NCI-H2171 (cell line): ENCODE results near the gene COL6A6.

Experiments
- DNase-seq: peaks from one replicate; lab custom pipeline; 2025; lab: John Stamatoyannopoulos, UW

The COL6A6 gene, protein sequence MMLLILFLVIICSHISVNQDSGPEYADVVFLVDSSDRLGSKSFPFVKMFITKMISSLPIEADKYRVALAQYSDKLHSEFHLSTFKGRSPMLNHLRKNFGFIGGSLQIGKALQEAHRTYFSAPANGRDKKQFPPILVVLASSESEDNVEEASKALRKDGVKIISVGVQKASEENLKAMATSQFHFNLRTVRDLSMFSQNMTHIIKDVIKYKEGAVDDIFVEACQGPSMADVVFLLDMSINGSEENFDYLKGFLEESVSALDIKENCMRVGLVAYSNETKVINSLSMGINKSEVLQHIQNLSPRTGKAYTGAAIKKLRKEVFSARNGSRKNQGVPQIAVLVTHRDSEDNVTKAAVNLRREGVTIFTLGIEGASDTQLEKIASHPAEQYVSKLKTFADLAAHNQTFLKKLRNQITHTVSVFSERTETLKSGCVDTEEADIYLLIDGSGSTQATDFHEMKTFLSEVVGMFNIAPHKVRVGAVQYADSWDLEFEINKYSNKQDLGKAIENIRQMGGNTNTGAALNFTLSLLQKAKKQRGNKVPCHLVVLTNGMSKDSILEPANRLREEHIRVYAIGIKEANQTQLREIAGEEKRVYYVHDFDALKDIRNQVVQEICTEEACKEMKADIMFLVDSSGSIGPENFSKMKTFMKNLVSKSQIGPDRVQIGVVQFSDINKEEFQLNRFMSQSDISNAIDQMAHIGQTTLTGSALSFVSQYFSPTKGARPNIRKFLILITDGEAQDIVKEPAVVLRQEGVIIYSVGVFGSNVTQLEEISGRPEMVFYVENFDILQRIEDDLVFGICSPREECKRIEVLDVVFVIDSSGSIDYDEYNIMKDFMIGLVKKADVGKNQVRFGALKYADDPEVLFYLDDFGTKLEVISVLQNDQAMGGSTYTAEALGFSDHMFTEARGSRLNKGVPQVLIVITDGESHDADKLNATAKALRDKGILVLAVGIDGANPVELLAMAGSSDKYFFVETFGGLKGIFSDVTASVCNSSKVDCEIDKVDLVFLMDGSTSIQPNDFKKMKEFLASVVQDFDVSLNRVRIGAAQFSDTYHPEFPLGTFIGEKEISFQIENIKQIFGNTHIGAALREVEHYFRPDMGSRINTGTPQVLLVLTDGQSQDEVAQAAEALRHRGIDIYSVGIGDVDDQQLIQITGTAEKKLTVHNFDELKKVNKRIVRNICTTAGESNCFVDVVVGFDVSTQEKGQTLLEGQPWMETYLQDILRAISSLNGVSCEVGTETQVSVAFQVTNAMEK (N-terminal part only)

GRCh38 chr3:130516645-130517512, at the start of gene COL6A6:
COL6A6 (plus strand) TSS chr3:130517177; CDS start chr3:130560365, 43,188 bp downstream.
- no peak for DNase-seq

GRCh38 chr3:130468311-130468710, 48.7 kb upstream of the COL6A6 start:
- no peak for DNase-seq

- no peak for DNase-seq
Observed at GRCh38 chr3:130470126-130470525, 46.9 kb upstream of the COL6A6 start.

- DNase-seq = no peak
Observed at GRCh38 chr3:130473416-130473815, 43.6 kb upstream of the COL6A6 start.

DNA sequence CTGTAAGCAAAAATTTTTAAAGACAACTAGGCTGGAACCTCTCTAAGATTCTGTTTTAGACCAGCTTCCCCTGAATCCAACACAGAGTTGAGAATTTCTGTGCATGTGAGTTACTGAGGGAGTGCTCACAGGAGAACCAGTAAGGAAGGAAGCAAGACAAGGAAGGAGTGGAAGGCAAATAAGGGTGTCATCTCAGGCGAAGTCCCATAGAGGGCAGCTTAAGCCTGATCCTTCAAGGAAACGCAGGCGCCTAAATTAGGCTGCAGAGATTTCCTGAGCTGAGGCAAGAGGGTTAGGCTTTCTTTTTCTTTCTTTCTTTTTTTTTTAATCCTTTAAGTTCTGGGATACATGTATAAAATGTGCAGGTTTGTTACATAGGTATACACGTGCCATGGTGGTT, 36.2 kb upstream of the COL6A6 start:
- DNase-seq = no peak

GRCh38 chr3:130488288-130488687, 28.7 kb upstream of the COL6A6 start:
- no peak for DNase-seq

GRCh38 chr3:130488769-130489450, 28.1 kb upstream of the COL6A6 start:
- DNase-seq = no peak

DNA sequence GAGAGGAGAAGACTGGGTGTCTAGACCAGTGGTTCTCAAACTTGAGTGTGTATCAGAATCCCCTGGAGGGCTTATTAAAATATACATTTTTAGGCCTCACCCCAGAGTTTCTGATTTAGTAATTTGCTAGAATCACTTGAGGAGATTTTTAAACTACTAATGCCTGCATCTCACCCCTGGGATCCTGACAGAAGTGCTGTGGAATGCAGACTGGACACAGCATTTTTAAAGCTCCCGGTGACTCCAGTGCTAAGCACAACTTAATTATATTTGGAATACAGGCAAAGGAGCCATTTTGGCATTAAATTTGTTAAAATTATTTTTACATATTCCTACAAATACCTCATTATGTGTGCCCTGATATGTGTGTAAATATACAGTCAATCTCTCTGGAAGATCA, 26.7 kb upstream of the COL6A6 start:
- DNase-seq = no peak

GRCh38 chr3:130491431-130491830, 25.5 kb upstream of the COL6A6 start:
- DNase-seq = no peak

GRCh38 chr3:130504701-130505100, 12.3 kb upstream of the COL6A6 start:
- DNase-seq = no peak

GRCh38 chr3:130506031-130506430, 10.9 kb upstream of the COL6A6 start:
- no peak for DNase-seq

- DNase-seq = no peak
Observed at GRCh38 chr3:130507746-130508145, 9.2 kb upstream of the COL6A6 start.

DNA sequence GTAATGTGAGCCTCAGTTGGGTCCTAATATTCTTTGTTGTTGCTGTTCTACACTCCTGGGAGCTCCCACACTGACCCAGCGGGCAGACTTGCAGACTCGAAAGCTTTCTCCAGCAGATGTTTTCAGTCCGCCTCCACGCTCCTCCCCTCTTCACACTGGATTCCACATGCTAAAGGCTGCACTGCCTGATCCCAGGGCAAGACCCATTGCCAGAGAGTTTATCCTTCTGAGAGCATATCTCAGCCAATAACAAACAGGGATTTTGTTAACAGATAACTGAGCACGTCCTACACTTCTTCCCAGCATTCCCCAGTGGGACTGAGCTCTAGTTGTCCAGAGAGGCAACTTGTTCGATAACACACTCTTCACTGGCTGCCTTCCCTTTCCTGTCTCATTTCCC, 8.0 kb upstream of the COL6A6 start:
- no peak for DNase-seq

DNA sequence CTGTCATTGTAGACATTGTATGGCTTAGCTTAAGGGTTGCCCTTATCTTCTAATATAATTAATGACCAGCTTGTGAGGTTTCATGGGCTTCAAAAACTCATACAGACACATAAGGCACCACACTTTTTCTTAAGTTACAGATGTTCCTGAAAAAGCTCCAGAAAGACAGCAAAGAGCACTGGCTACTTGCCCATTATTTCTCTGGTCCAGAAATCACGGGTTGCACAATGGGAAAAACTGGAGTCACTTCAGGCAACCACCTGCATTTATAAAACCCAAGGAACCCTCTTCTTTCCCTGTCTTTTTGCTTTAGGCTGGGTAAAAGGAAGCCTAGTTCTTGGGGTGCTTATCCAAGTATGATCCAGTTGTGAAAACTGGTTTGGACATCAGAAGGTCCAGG, 2.3 kb upstream of the COL6A6 start:
- DNase-seq = no peak

GRCh38 chr3:130515755-130516154, 1.2 kb upstream of the COL6A6 start:
- no peak for DNase-seq

- DNase-seq = no peak
Observed at GRCh38 chr3:130517602-130518001, 625 bp downstream of the COL6A6 start.

- DNase-seq = no peak
Observed at GRCh38 chr3:130519754-130520153, 2.8 kb downstream of the COL6A6 start.

DNA sequence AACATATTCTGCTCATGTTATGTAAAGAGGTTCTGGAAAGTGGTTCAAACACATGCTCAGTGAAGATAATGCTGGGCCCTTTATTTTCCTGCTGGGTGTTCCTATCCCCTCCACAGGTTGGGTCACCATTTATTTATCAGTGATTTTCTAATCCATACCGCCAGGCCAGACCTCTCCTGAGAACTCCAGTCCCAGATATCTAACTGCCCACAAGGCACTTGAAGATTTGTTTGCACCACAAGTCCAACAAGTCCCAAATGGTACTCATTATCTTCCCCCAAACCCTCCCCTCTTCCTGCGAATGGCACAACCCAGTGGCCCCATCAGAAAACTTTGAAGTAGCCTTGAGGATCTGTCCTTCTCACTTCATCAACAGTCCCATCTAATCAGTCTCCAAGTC, 5.4 kb downstream of the COL6A6 start:
- no peak for DNase-seq

DNA sequence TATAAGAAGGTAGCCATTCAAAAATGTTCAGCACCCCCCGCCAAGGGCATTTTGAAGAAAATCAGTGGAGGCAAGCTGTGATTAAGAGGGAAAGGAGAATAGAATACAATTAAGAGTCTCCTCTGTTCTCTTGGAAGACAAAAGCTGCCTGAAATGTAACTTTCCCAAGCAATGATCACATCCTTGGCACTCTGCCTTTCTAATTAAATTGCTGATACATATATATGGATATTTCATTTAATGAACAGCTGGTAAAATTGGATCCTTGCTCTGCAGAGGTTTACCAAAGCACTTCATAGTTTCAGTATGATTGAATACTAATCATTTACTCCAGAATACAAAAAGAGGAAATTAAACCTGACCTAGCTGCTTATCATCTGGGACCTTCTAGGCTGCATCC, 10.4 kb downstream of the COL6A6 start:
- no peak for DNase-seq

- no peak for DNase-seq
Observed at GRCh38 chr3:130528120-130528519, 11.1 kb downstream of the COL6A6 start.
